NCI-H187 treated with DMSO at 0.1 percent for 48 hours (cell line): ENCODE data around the gene RFESD.

Experiments used
- DNase-seq: peaks from one replicate; lab custom pipeline; 2025; lab: John Stamatoyannopoulos, UW

The RFESD gene

DNA sequence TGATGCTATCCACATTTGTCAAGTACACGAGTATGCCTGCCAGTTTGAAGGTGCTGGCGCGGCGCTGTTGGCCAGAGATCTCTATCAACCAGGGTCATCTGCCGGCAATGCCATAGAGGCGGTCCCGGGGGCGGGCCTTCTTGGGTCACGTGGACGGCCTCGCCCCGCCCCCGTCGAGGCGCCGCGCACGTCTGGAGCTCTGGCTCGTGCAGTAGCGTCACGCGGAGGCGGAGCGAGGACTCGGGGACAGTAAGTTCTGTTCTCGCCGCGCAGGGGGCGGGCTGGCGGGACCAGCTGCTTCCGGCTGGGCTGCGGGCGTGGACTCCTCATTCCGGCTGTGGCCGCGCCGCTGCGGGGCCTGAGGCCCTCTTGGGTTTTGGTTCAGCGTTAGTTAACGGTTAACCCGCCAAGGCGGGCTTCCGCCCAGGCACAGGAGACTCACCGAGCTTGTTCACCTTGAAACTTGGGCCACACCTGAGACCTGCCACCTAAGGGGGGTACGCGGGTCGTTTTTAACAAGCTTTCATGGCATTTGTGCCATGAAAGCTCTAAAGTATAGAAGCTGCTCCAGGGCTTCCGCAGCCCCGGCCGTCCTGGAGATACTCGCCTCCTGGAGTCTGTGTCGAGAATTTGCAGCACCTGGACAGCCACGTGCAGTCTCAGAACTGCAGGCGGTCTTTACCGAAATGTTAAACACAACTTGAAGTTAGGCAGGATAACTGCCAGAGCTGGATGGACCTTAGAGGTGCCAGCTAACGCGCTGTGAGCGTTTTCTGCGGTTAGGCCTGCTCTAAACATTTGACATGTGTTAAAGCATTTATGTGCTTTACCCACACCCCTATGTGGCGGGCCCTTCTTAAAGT is at the start of gene RFESD:
Gene RFESD, plus strand, starts transcription at position 209 of the 863 bp plus-strand sequence. CDS start 5,495 bp downstream, outside the sequence.
- peak; percentile 36 for DNase-seq

DNA sequence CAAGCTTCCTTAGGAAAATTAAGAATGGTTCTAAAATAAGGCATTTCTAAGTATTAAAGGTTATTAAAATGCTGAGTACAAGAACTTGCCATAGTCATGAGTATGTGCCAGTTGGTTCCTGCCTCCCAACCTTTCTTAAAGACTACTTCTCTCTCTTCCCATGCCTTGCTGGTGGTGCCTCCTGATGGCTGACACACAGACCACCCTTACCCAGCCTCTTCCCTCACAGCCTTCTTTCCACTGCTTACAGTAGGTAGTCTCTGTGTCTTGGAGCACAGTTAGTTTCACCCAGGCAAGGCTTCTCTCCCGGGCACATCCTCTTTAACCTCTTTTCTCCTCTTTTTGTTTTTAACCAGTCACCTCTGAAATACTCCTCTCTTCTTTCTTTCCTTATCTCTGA is 47.3 kb upstream of the RFESD start:
- DNase-seq, result no peak

DNA sequence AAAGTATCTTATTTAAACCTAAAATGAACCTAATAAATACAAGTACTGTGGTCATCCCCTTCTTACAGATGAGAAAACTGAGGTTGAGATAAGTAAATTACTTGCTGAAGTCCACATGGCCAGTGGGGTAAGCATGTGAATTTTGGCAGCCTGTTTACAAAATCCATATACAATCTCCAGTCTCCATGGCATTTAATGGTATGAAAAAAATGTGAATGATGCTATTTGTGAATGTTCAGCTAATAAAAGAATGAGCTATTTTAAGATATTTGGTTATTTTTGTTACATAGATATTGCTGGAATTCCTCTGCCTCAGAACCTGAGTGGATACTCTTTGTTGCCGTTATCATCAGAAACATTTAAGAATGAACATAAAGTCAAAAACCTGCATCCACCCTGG is 46.0 kb upstream of the RFESD start:
- no peak for DNase-seq

DNA sequence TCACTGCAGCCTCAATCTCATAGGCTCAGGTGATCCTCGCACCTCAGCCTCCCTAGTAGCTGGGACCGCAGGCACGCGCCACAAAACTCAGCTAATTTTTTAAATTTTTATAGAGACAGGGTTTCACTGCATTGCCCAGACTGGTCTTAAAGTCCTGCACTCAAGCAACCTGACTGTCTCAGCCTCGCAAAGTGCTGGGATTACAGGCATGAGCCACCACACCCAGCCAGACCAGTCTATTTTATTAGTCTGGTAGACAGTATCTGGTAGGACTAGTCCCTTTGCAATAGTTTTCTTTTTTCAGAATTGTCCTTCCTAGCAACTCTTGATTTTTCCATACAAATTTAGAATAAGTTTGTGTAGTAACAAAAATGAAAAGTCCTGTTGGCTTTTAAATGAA is 40.8 kb upstream of the RFESD start:
- no peak for DNase-seq

DNA sequence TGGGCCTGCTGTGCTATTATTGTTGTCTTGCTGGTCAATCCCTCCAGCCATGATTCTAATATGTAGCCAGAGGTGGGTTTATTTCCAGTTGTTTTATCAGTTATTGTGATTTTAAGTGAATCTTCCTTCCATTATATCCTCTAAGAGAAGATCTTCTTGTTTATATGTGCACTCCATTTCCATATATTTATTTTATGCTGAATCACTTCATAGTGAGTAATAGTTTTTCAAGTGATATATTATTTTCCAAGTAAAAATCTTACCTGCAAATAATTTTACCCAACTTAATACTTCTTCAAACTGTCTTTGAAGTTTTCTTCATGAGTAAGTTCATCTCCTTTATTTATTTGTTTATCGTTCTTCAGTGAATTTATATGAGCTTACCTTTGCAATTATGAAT is 40.2 kb upstream of the RFESD start:
- no peak for DNase-seq

DNA sequence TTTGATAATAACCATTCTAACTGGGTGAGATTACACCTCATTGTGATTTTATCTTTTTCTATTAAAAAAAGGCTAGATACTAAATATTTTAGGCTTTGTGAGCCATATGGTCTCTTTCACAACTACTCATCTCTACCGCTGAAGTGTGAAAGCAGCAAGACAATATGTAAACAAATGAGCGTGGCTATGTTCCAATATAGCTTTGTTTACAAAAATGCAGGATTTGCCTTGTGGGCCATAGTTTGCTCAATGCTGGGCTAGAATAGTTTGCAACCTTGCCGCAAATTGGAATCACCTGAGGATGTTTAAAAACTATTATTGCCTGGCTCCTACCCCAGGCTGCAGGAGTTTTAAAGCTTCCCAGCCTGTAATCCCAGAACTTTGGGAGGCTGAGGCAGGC is 36.9 kb upstream of the RFESD start:
- DNase-seq, result no peak

- no peak for DNase-seq
These were observed 36.0 kb upstream of the RFESD start for GRCh38 chr5:95610546-95610945.

DNA sequence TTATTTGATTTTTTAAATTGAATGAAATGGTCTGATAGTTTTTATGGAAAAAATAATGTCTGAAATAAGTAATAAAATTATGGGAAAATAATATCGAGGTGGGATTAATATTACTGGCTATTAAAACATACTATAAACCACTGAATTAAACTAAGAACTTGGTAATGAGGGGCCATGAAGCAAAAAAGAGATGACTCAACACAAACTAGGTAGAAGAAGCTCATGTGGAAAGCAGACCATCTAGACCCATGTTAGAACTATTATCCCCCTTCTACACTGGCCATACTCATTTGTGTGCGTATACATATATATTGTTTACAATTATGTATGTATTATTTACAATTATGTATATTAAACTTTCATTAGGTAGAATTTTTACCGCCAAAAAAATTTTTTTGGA is 35.2 kb upstream of the RFESD start:
- no peak for DNase-seq

- no peak for DNase-seq
These were observed 33.1 kb upstream of the RFESD start for GRCh38 chr5:95613514-95613913.

GRCh38 chr5:95615164-95615467 is 31.5 kb upstream of the RFESD start:
- DNase-seq, result no peak

- no peak for DNase-seq
These were observed 29.5 kb upstream of the RFESD start for GRCh38 chr5:95617057-95617456.

DNA sequence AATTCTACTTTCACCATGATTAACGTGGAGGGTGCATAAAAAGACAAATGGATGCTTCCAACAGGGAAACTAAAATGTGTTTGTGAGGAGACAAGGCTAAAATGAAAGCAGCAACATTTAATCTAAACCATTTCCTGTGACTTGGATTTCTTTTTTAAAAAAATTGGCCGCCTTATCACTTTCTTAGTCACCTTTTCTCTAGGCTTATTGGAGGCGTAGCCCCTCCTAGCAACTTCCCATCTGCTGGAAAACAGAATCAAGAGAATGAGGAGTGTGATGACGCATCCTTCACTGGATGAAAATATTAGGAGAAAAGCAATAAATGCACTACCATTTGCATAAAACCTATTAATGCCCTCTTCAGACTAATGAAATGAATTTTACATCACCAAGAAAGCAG is 27.5 kb upstream of the RFESD start:
- DNase-seq, result no peak

GRCh38 chr5:95619514-95620029 is 27.0 kb upstream of the RFESD start:
- no peak for DNase-seq

- no peak for DNase-seq
These were observed 26.3 kb upstream of the RFESD start, which contains the start of gene GPR150 for GRCh38 chr5:95620030-95620869. GPR150 (plus strand) TSS chr5:95620087; CDS start chr5:95620276, 189 bp downstream.

- DNase-seq, result no peak
These were observed 25.4 kb upstream of the RFESD start for GRCh38 chr5:95620870-95621838.

GRCh38 chr5:95621839-95622629 is 24.5 kb upstream of the RFESD start:
- no peak for DNase-seq

DNA sequence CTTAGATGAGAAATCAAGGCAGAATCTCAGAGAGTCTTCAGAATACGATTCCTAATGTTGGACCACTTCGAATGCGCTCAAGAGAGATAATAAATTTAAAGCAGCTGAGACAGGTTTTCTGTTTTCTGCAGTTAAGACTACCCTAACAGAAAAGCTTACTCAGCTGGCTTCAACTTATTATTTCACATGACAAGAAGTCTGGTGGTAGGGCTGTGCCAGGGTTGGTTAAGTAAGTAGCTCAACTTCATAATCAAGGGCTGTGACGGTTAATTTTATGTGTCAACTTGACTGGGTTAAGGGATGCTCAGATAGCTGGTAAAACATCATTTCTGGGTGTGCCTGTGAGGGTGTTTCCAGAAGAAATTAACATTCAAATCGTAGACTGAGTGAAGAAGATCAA is 22.9 kb upstream of the RFESD start:
- no peak for DNase-seq

DNA sequence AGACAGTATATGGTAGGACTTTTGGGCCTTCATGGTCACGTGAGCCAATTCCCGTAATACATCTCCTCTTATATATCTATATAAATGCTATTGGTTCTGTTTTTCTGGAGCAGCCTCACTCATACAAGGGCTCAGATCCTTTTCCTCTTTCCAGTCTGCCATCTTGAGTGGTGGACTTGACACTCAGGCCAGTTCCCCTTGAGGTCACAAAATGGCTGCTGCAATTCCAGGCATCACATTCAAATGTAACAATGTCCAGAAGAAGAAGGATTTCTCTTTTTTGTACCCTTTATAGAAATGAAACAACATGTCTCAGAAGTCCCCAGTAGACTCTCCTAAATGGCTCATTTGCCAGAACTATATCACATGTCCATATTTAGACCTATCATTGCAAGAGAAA is 22.2 kb upstream of the RFESD start:
- DNase-seq, result no peak

DNA sequence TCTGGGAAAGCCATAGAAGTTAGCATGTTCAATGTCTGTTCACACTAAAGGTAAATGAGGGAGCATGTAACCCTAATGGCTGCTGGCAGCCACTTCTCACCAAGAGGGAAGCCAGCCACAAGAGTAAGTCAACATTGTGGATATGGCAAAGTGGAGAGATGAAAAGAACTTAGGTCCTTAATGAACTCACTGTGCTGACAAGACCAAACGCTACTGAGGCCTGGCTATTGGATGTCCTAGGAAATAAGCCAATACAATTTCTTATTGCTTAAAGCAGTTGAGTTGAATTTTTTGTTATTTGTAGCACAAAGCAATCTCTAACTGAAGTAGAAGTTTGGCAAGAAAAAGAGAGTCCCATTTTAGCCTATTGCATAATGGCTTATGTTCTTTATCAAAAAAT is 19.9 kb upstream of the RFESD start:
- no peak for DNase-seq

GRCh38 chr5:95627971-95628810 is 18.4 kb upstream of the RFESD start:
- no peak for DNase-seq
